Right lobe of liver (tissue), 4 donors: ENCODE data around the gene PP2D1.

ENCODE experiments used
- CTCF ChIP-seq, 4 donors: fragments of 200-600 bp in 3 of 4; fragments of 450-650 bp in 1 of 4; IDR thresholded peaks; one replicate each; pipeline versions ENCODE4 v1.5.1 to v1.8.0; 2016 to 2022; ENCODE audit warnings: antibody characterized with exemption in 4 of 4, mild to moderate bottlenecking in 2 of 4
- POLR2A ChIP-seq: fragments of 450-650 bp; IDR thresholded peaks from one replicate; pipeline ENCODE4 v1.6.1; 2017; ENCODE audit warnings: antibody characterized with exemption, mild to moderate bottlenecking
- donor health status: DM: no; HTN: no; CAD: no.
- donor health status: DM: no; HTN: no; CAD: no.
- donor health status: DM: no; HTN: yes; CAD: no.

GRCh38 chr3:19947549-19948225, 64.4 kb downstream of the PP2D1 start:
- TF ChIP-seq CTCF (IDR thresholded peaks at IDR 0.05) (no peak), POLR2A (no peak)
